GM23338 (cell line): ENCODE data around the gene SH3PXD2B. TPM values are rescaled to one million over a fixed set of nuclear protein-coding genes. Genes with fewer than 3 reads are reported as not detected.

Experiments
- ATAC-seq: fragments of 200-7000 bp; cut with Tn5 transposase; 3 replicates; pipeline ENCODE4 v1.9.1; 2020
- DNase-seq: peaks from one replicate; pipeline ENCODE4 v3.0.0-alpha.2; 2015; ENCODE audit warnings: low spot score
- H2AFZ ChIP-seq: fragments of 200-600 bp; sonication (generic); 2 replicates; pipeline ENCODE4 v1.8.0; 2016; ENCODE audit warnings: antibody characterized with exemption, mild to moderate bottlenecking, moderate library complexity
- H3F3A ChIP-seq: fragments of 200-600 bp; sonication (generic); replicated peaks from 2 replicates; pipeline ENCODE4 v1.8.0; 2017; ENCODE audit warnings: antibody characterized with exemption, mixed run types, low read depth
- H3K27ac ChIP-seq: fragments of 200-600 bp; sonication (generic); 2 replicates; pipeline ENCODE4 v1.6.1; 2016; ENCODE audit warnings: low read depth
- H3K27me3 ChIP-seq: fragments of 200-600 bp; sonication (generic); 2 replicates; pipeline ENCODE4 v1.8.0; 2016; ENCODE audit warnings: mild to moderate bottlenecking, mixed run types, moderate library complexity; ENCODE audit not compliant: insufficient read depth
- H3K36me3 ChIP-seq: fragments of 200-600 bp; sonication (generic); 2 replicates; pipeline ENCODE4 v1.8.0; 2016; ENCODE audit warnings: mild to moderate bottlenecking; ENCODE audit not compliant: insufficient read depth
- H3K4me1 ChIP-seq: fragments of 200-600 bp; sonication (generic); 2 replicates; pipeline ENCODE4 v1.8.0; 2016; ENCODE audit warnings: mild to moderate bottlenecking, moderate library complexity; ENCODE audit not compliant: insufficient read depth
- H3K4me2 ChIP-seq: fragments of 200-600 bp; sonication (generic); 2 replicates; pipeline ENCODE4 v1.7.1; 2017; ENCODE audit warnings: mixed run types
- H3K4me3 ChIP-seq: fragments of 200-600 bp; sonication (generic); 2 replicates; pipeline ENCODE4 v1.6.1; 2016; ENCODE audit warnings: mixed run types
- H3K79me2 ChIP-seq: fragments of 200-600 bp; sonication (generic); replicated peaks from 2 replicates; pipeline ENCODE4 v1.8.0; 2017; ENCODE audit warnings: mild to moderate bottlenecking; ENCODE audit not compliant: insufficient read depth
- H3K9me2 ChIP-seq: fragments of 200-600 bp; sonication (generic); 2 replicates; pipeline ENCODE4 v1.8.0; 2017; ENCODE audit not compliant: insufficient read depth
- H4K20me1 ChIP-seq: fragments of 200-600 bp; sonication (generic); replicated peaks from 2 replicates; pipeline ENCODE4 v1.8.0; 2017; ENCODE audit warnings: mild to moderate bottlenecking; ENCODE audit not compliant: insufficient read depth
- H3K27ac Mint-ChIP-seq: 2 replicates; pipeline ENCODE4 v1.8.0; 2020; ENCODE audit warnings: inconsistent platforms, mild to moderate bottlenecking, moderate library complexity, mixed read lengths
- H3K27me3 Mint-ChIP-seq: 3 replicates; pipeline ENCODE4 v1.8.0; 2022; ENCODE audit warnings: low read depth, mild to moderate bottlenecking, moderate library complexity, mixed read lengths, inconsistent platforms; ENCODE audit not compliant: insufficient read depth, poor library complexity
- H3K36me3 Mint-ChIP-seq: 3 replicates; pipeline ENCODE4 v1.8.0; 2021; ENCODE audit warnings: low read depth, mild to moderate bottlenecking, inconsistent platforms, moderate library complexity, mixed read lengths
- H3K4me1 Mint-ChIP-seq: 3 replicates; pipeline ENCODE4 v1.8.0; 2020; ENCODE audit warnings: mild to moderate bottlenecking, inconsistent platforms, mixed read lengths
- H3K4me3 Mint-ChIP-seq: 3 replicates; pipeline ENCODE4 v1.8.0; 2021; ENCODE audit warnings: moderate library complexity, mild to moderate bottlenecking, inconsistent platforms, mixed read lengths
- H3K9me3 Mint-ChIP-seq: 3 replicates; pipeline ENCODE4 v1.8.0; 2020; ENCODE audit warnings: moderate library complexity, mild to moderate bottlenecking, inconsistent platforms, mixed read lengths
- CREB1 ChIP-seq: fragments of 250-450 bp; sonication (Bioruptor Pico); IDR thresholded peaks from 2 replicates; pipeline ENCODE4 v1.5.0; 2020; ENCODE audit warnings: low read depth, mild to moderate bottlenecking, moderate library complexity
- EZH2 ChIP-seq: fragments of 200-600 bp; sonication (generic); IDR thresholded peaks from one replicate; pipeline ENCODE4 v1.8.0; 2017; ENCODE audit warnings: antibody characterized with exemption, mild to moderate bottlenecking, low read depth; ENCODE audit not compliant: unreplicated experiment
- EZH2phosphoT487 ChIP-seq: fragments of 200-600 bp; sonication (generic); IDR thresholded peaks from one replicate; pipeline ENCODE4 v1.8.1; 2018; ENCODE audit warnings: antibody characterized with exemption; ENCODE audit not compliant: unreplicated experiment
- JUNB ChIP-seq: IDR thresholded peaks from one replicate; pipeline ENCODE4 v1.6.1; 2016; ENCODE audit warnings: antibody characterized with exemption; ENCODE audit not compliant: unreplicated experiment
- ZNF114 ChIP-seq: fragments of 250-450 bp; sonication (Bioruptor Pico); IDR thresholded peaks from 2 replicates; pipeline ENCODE4 v1.5.0; 2020; ENCODE audit warnings: mild to moderate bottlenecking, moderate library complexity
- ZNF462 ChIP-seq: fragments of 250-450 bp; sonication (Bioruptor Pico); IDR thresholded peaks from 2 replicates; pipeline ENCODE4 v1.5.0; 2020; ENCODE audit warnings: mild to moderate bottlenecking, moderate library complexity
- polyA plus RNA-seq: library from polyadenylated mRNA; unstranded; fragments of >200 nt; fragmentation: Nextera tagmentation; extraction: Ambion mirVana; gene quantifications from 2 replicates; pipeline ENCODE4 v1.2.1, GENCODE V29; 2016
- total RNA-seq: library from RNA; depleted of rRNA; stranded (reverse); fragments of >200 nt; shearing (Covaris generic); gene quantifications from 2 replicates; pipeline ENCODE4 v1.2.3, GENCODE V29; 2014

Gene SH3PXD2B
- total and polyA plus RNA-seq, 2 experiments from 2014 or later, result 40.2 to 52.5 TPM

DNA sequence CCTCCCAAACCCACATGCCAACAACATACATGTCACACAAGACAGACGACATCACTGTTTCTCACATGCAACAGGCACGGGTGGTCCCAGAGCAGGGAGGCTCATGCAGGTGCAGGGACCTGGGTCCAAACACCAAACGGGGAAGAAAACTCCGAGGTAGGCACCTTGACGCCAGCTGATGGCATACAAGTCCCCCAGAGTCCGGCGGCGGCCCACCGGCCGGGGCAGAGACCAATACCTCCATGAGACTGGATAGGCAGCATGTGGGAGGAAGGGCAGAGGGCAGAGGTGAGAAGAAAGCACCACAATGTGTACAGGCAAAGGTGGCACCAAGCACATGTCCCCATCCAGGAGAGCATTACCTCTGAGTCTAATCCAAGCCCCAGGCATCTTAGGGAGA, 97.8 kb downstream of the SH3PXD2B start (continued):
- TF ChIP-seq ZNF462 (CRISPR knock-in tag) (no peak), JUNB (no peak)

- peaks cover 3% of the 10 kb centered on the region; the same call in 1 of the 2 replicates for H4K20me1 ChIP-seq
- Mint-ChIP-seq H3K27me3 (peaks cover 3% of the 10 kb centered on the region), H3K4me3 (no peak overlapping the region), H3K27ac (no peak overlapping the region), H3K36me3 (peaks cover 69% of the 10 kb centered on the region), H3K9me3 (no peaks in the 10 kb centered on the region), H3K4me1 (no peaks in the 10 kb centered on the region)
- no peak overlapping the region for H3K4me3 ChIP-seq
- no peaks in the 10 kb centered on the region for H3K4me1 ChIP-seq
- ATAC-seq (no peak), DNase-seq (no peak)
- H3K27me3 ChIP-seq, result no peaks in the 10 kb centered on the region
- H2AFZ ChIP-seq, result no peak overlapping the region
- TF ChIP-seq ZNF114 (no peak), EZH2 (no peak), CREB1 (CRISPR knock-in tag) (no peak)
- peaks cover 41% of the 10 kb centered on the region for H3K36me3 ChIP-seq
- H3K27ac ChIP-seq, result no peak overlapping the region
- H3K9me2 ChIP-seq, result no peaks in the 10 kb centered on the region
- no peak overlapping the region for H3K4me2 ChIP-seq
- H3F3A ChIP-seq, result no peaks in the 10 kb centered on the region
- no peaks in the 10 kb centered on the region for H3K79me2 ChIP-seq
These were observed 98.3 kb downstream of the SH3PXD2B start for GRCh38 chr5:172356047-172356446.

DNA sequence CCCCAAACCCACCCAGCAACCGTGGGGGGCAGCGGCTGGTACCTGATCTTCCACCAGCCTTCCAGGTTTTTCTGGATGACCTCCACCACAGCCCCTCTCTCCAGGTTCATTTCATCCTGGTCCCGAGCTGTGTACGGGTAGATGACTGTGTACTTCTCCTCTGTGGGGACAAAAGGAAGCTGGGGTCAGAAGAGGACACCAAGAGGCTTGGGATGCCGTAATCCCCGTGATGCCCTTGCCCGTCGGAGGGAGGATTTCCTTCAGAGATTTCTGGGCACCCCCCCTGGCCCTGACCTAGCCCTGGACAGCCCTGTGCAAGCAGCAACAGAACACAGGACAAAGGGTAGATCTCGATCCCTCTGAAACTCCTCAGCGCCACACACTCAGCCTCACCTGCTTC, 100.5 kb downstream of the SH3PXD2B start:
- peaks cover 33% of the 10 kb centered on the region for H3K36me3 ChIP-seq
- H3K4me1 ChIP-seq, result no peaks in the 10 kb centered on the region
- H3K4me1 Mint-ChIP-seq, result no peaks in the 10 kb centered on the region
- no peak overlapping the region for H3K4me3 Mint-ChIP-seq
- DNase-seq (no peak), ATAC-seq (no peak)
- H3K4me3 ChIP-seq, result no peak overlapping the region
- H3K27ac ChIP-seq, result no peak overlapping the region
- no peaks in the 10 kb centered on the region for H3K79me2 ChIP-seq
- no peaks in the 10 kb centered on the region for H3K9me2 ChIP-seq
- H3K27me3 Mint-ChIP-seq, result peaks cover 6% of the 10 kb centered on the region
- H3K4me2 ChIP-seq, result no peak overlapping the region
- H4K20me1 ChIP-seq, result peaks cover 3% of the 10 kb centered on the region; the same call in 1 of the 2 replicates
- no peak for TF ChIP-seq EZH2phosphoT487
- no peaks in the 10 kb centered on the region for H3K27me3 ChIP-seq
- H3K9me3 Mint-ChIP-seq, result no peaks in the 10 kb centered on the region
- H3K27ac Mint-ChIP-seq, result no peak overlapping the region
- no peaks in the 10 kb centered on the region for H3F3A ChIP-seq
- peaks cover 72% of the 10 kb centered on the region for H3K36me3 Mint-ChIP-seq
- no peak overlapping the region for H2AFZ ChIP-seq
